ENCODE measurements around the gene TSEN15. TPM values are rescaled to one million over a fixed set of nuclear protein-coding genes. Genes with fewer than 3 reads are reported as not detected.
A peak's percentile ranks its signal among the peaks of the same experiment; 100 is the strongest.

The TSEN15 gene
- total and polyA plus RNA-seq, 10 of the 15 experiments (the other 5 are each of a cell fraction or from before 2014, with no cell fraction given) = 21.1 to 136 (median 70.2) TPM

DNA sequence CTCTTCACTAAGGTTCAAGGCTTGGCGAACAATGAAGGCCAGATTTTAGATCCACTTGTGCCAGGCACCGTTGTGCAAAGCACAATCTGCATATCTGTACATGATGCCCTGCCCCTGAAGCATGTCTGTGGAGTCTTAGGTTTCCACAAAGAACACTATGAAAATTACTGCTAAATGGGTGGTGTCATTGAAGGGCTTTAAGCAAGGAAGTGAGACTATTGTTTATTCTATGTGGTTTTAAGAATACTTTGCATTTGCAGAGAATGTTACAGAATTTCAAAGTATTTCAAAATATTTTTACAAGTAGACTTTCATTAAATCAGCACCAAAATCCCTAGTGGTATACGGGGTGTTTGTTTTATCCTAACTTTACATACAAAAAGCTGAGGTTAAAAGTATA is 8.8 kb downstream of the TSEN15 start:
- Histone ChIP-seq H3K27ac (ENCODE audit: control insufficient read depth, insufficient read depth) (no peak overlapping the region), H3K36me3 (ENCODE audit: control insufficient read depth in 2 of 2, insufficient read depth in 2 of 2, low read length in 1 of 2) (peaks cover 0 to 4% of the 10 kb centered on the region in 2 experiments; a peak in 1 of 4 replicates), H3K9me3 (replicated peaks; ENCODE audit: control insufficient read depth, insufficient read depth, low read length) (no peaks in the 10 kb centered on the region; the same call in 1 of the 3 replicates), H3K79me2 (ENCODE audit: control insufficient read depth, insufficient read depth, low read length) (no peaks in the 10 kb centered on the region), H4K20me1 (ENCODE audit: control insufficient read depth, insufficient read depth) (no peaks in the 10 kb centered on the region), H3K9ac (ENCODE audit: control insufficient read depth, insufficient read depth, low read length) (no peak overlapping the region), H3K27me3 (replicated peaks in 1 of 2; ENCODE audit: control insufficient read depth in 2 of 2, insufficient read depth in 2 of 2, low read length in 1 of 2) (no peaks in the 10 kb centered on the region), H3K4me3 (no peak overlapping the region), H3K4me2 (ENCODE audit: control insufficient read depth, insufficient read depth) (no peak overlapping the region), H3K4me1 (ENCODE audit: control insufficient read depth, insufficient read depth, low read length) (no peaks in the 10 kb centered on the region), H2AFZ (ENCODE audit: control insufficient read depth, low read depth, low read length) (no peak overlapping the region)
- BruUV-seq (replicated peaks) = no TSS peak
- DNase-seq (ENCODE audit: low read depth, low spot score) = no peak
- peak; percentile 23; the same call in 1 of the 3 replicates for ATAC-seq
- TF ChIP-seq HDGF (IDR thresholded peaks at IDR 0.05) (no peak), BCL11A (IDR thresholded peaks at IDR 0.05; ENCODE audit: low read depth, low read length) (no peak), SPI1 (IDR thresholded peaks at IDR 0.05; ENCODE audit: borderline replicate concordance, insufficient read depth, low read depth, low read length) (no peak), ZNF217 (IDR thresholded peaks at IDR 0.05) (no peak), HDAC6 (IDR thresholded peaks at IDR 0.05; ENCODE audit: unreplicated experiment) (no peak), SIN3A (IDR thresholded peaks at IDR 0.05; ENCODE audit: low read depth, low read length) (no peak), MXI1 (IDR thresholded peaks at IDR 0.05; ENCODE audit: low read depth, low read length) (no peak), FOXM1 (IDR thresholded peaks at IDR 0.05; ENCODE audit: low read depth, low read length) (no peak), TAF1 (IDR thresholded peaks at IDR 0.05; ENCODE audit: borderline replicate concordance, low read depth, low read length) (no peak), HCFC1 (IDR thresholded peaks at IDR 0.05; ENCODE audit: low read length) (no peak)
- TF ChIP-seq, protein P1, sequence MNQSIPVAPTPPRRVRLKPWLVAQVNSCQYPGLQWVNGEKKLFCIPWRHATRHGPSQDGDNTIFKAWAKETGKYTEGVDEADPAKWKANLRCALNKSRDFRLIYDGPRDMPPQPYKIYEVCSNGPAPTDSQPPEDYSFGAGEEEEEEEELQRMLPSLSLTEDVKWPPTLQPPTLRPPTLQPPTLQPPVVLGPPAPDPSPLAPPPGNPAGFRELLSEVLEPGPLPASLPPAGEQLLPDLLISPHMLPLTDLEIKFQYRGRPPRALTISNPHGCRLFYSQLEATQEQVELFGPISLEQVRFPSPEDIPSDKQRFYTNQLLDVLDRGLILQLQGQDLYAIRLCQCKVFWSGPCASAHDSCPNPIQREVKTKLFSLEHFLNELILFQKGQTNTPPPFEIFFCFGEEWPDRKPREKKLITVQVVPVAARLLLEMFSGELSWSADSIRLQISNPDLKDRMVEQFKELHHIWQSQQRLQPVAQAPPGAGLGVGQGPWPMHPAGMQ (IDR thresholded peaks at IDR 0.05; ENCODE audit: borderline replicate concordance) = no peak
- ChIA-PET CTCF (interaction anchor here (1.8 kb wide), 1 partner anchor 9 kb away, joined by 6 read pairs; the partner anchor contains the start of gene TSEN15), SMC1A (ENCODE audit: uncharacterized antibody, unreplicated experiment) (interaction anchor here (0.7 to 1.9 kb wide), 3 partner anchors 10 to 26 kb away, joined by 3 to 7 read pairs (median 3); partner anchors contain the start of gene TSEN15), RAD21 (ENCODE audit: unreplicated experiment) (no interaction called here), POLR2A (no interaction called here)
- FAIRE-seq = no peak
- in situ Hi-C loops (cut with MboI) = no loop called here
- intact Hi-C loops (cut with micrococcal nuclease; ENCODE audit: unreplicated experiment) = no loop called here
- 91% methylated on average over 3 of the region's 3 CpGs for WGBS (ENCODE audit: insufficient coverage, insufficient replicate concordance, low lambda C conversion rate, missing lambda C conversion rate)
